Hepatocyte (in vitro differentiated cells): ENCODE data around the gene FBXO41.

Experiments used
- CTCF ChIP-seq: fragments of 200-600 bp; sonication (generic); IDR thresholded peaks from 2 replicates; pipeline ENCODE4 v1.5.1; 2016; ENCODE audit warnings: antibody characterized with exemption, mild to moderate bottlenecking; ENCODE audit not compliant: poor library complexity
- EZH2 ChIP-seq: fragments of 200-600 bp; sonication (generic); IDR thresholded peaks from 2 replicates; pipeline ENCODE4 v1.6.1; 2016; ENCODE audit warnings: antibody characterized with exemption, mild to moderate bottlenecking, borderline replicate concordance

DNA sequence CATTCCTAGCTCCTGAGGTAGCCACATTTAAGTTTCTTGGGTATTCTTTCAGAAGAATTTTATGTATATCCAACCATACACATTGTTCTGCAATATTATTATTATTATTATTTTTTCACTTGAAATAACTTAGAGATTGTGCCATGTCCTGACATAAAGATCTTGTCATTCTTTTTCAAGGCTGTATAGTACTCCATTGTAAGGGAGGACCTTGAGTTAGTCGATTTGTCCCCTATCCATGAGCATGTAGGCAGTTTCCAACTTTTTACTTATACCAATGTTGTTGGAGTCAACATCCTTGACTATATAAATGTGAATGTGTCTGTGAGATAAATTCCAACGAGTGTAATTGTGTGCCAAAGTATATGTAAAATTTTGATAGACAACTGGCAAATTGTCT lies 10.0 kb upstream of the FBXO41 start:
- TF ChIP-seq EZH2 (no peak), CTCF (no peak)
